Suppressor macrophage treated with lipopolysaccharide for 1 hour (primary cell): ENCODE data around the gene CD55.
"Not testable (repeated sequence)": the region's sequence is repeated elsewhere in the genome, so short reads cannot be mapped to it uniquely, and the experiment has no call there.

Source experiments
- DNase-seq, 3 donors: peaks; one replicate each; pipeline ENCODE4 v3.0.0-alpha.2; 2020 to 2022

CD55 gene

GRCh38 chr1:207306023-207306422, 15.5 kb upstream of the CD55 start:
- no peak for DNase-seq

GRCh38 chr1:207306603-207307002, 14.9 kb upstream of the CD55 start:
- no peak for DNase-seq

- peak; percentile 19 to 57 (median 43) for DNase-seq
These were observed 12.9 kb upstream of the CD55 start for GRCh38 chr1:207308451-207309190.

- peak; percentile 48 to 74 (median 67) for DNase-seq
These were observed 11.7 kb upstream of the CD55 start for GRCh38 chr1:207309745-207310273.

GRCh38 chr1:207311888-207312603, 9.4 kb upstream of the CD55 start:
- no peak for DNase-seq

GRCh38 chr1:207312604-207312920, 8.9 kb upstream of the CD55 start:
- DNase-seq, result no peak

GRCh38 chr1:207313131-207313530, 8.3 kb upstream of the CD55 start:
- DNase-seq, result peak in 2 of 3 donors; percentile 45 to 52

- DNase-seq, result no peak
These were observed 6.7 kb upstream of the CD55 start for GRCh38 chr1:207314816-207315215.

- DNase-seq, result no peak
These were observed 6.0 kb upstream of the CD55 start for GRCh38 chr1:207315435-207315834.

GRCh38 chr1:207316141-207316540, 5.3 kb upstream of the CD55 start:
- no peak for DNase-seq

GRCh38 chr1:207316622-207317391, 4.7 kb upstream of the CD55 start:
- DNase-seq, result peak; percentile 59 to 78 (median 68)

GRCh38 chr1:207317561-207317960, 3.9 kb upstream of the CD55 start:
- no peak for DNase-seq

GRCh38 chr1:207318072-207318619, 3.3 kb upstream of the CD55 start:
- no peak for DNase-seq

- DNase-seq, result no peak
These were observed 2.3 kb upstream of the CD55 start for GRCh38 chr1:207319199-207319598.

GRCh38 chr1:207320105-207320504, 1.4 kb upstream of the CD55 start:
- not testable (repeated sequence) for DNase-seq

- DNase-seq, result peak in 2 of 3 donors; percentile 34 to 35
These were observed 540 bp downstream of the CD55 start for GRCh38 chr1:207321790-207322645.

- no peak for DNase-seq
These were observed 2.1 kb downstream of the CD55 start for GRCh38 chr1:207323425-207324225.

- DNase-seq, result peak; percentile 31 to 62 (median 58)
These were observed 6.5 kb downstream of the CD55 start for GRCh38 chr1:207328004-207328403.

- DNase-seq, result no peak
These were observed 7.5 kb downstream of the CD55 start for GRCh38 chr1:207328908-207329440.

- DNase-seq, result no peak
These were observed 8.0 kb downstream of the CD55 start for GRCh38 chr1:207329469-207329868.
